GM12874 (cell line): ENCODE results near the gene ARID2.

Source experiments
- CTCF ChIP-seq: IDR thresholded peaks from 2 replicates; pipeline ENCODE4 v1.5.1; 2011; ENCODE audit warnings: low read depth, mild to moderate bottlenecking, control low read depth, low read length, moderate library complexity; ENCODE audit not compliant: insufficient read depth

Gene ARID2

GRCh38 chr12:45883187-45883586 lies 153.7 kb downstream of the ARID2 start:
- TF ChIP-seq CTCF: no peak

GRCh38 chr12:45886685-45887084 lies 157.2 kb downstream of the ARID2 start:
- no peak for TF ChIP-seq CTCF

GRCh38 chr12:45887544-45887943 lies 158.0 kb downstream of the ARID2 start:
- TF ChIP-seq CTCF: no peak

GRCh38 chr12:45890276-45890675 lies 160.8 kb downstream of the ARID2 start:
- no peak for TF ChIP-seq CTCF

GRCh38 chr12:45893240-45893639 lies 163.7 kb downstream of the ARID2 start:
- TF ChIP-seq CTCF: peak; percentile 11; the same call in 1 of the 2 replicates

- TF ChIP-seq CTCF: no peak
These were observed 166.5 kb downstream of the ARID2 start for GRCh38 chr12:45895961-45896360.

GRCh38 chr12:45898094-45898493 lies 168.6 kb downstream of the ARID2 start:
- no peak for TF ChIP-seq CTCF

- no peak for TF ChIP-seq CTCF
These were observed 178.4 kb downstream of the ARID2 start for GRCh38 chr12:45907955-45908354.
